ENCODE results near the gene CMIP.

Gene CMIP

DNA sequence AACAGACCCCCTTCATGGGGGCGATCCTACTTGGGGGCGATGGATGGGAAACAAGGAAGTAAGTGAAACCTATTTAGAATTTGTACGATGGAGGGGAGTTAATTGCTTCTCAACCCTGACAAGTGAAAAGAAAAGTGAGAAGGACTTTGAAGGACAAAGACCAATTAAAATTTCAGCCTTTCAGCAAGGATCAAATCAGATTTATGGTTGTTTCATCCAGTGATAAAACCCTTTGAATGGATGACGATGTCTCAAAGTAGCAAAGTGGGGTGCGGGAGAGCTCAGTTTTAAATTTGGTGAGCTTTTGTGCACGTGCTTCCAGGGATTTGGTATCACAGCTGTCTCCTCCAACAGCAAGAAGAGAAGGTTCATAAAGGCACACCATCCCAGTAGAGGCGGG, 51.7 kb downstream of the CMIP start:
- DNase-seq = no peak

DNA sequence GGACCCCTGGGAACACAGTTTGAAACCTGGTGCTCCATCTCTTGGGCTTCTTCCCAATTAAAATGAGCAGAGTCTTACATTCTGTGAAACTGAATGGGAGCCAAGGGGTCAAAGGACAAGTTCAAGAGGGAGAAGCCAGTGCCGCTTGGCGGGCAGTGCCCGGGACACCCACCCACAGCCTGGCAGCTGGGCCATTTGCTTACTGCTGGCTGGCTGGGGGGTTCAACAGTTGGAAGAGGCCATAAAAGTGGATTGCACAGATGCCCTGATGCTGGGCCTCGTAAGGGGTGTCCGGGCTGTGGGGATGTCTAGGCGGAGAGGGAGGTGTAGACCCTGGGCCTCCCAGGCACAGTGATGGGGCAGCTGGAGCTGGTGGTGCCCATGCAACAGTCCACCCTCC, 52.1 kb downstream of the CMIP start:
- DNase-seq = no peak

DNA sequence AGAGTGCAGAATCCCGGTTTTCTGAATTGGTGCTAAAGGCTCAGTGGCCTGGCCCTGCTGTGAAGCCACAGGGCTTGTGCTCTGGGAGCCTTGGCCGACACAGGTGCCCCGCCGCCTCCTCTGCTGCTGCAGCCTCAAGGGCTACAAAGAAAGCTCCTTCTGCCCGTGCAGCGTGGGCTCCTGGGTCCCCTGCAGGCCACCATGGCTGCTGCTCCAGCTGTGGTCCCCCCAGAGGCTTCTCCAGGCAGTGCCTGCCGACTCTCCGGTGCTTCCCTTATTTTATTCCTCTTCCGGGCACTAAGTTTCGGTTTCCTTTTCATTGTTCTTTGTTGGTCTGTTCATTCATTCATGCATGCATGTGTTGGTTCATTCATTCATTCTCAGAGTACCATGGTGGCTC, 53.1 kb downstream of the CMIP start:
- DNase-seq = no peak

DNA sequence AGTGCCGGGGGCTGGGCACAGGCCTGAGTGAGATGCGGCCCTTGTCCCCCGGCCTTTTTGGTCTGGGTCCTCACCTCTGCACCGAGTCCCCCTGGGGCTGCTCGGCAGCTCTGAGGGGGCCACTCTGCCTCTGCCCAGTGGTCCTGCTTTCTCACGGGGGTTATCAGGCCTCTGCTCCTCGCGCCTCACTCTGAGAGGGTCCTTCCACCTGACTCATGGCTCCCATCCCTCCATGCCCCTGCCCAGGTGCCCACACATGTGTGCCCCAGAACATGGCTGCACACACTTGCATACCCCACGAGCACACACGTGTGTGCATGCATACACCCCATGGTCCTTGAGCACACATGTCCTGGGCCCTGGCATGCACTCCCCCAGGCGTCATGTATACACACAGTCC, 53.7 kb downstream of the CMIP start:
- no peak for DNase-seq

DNA sequence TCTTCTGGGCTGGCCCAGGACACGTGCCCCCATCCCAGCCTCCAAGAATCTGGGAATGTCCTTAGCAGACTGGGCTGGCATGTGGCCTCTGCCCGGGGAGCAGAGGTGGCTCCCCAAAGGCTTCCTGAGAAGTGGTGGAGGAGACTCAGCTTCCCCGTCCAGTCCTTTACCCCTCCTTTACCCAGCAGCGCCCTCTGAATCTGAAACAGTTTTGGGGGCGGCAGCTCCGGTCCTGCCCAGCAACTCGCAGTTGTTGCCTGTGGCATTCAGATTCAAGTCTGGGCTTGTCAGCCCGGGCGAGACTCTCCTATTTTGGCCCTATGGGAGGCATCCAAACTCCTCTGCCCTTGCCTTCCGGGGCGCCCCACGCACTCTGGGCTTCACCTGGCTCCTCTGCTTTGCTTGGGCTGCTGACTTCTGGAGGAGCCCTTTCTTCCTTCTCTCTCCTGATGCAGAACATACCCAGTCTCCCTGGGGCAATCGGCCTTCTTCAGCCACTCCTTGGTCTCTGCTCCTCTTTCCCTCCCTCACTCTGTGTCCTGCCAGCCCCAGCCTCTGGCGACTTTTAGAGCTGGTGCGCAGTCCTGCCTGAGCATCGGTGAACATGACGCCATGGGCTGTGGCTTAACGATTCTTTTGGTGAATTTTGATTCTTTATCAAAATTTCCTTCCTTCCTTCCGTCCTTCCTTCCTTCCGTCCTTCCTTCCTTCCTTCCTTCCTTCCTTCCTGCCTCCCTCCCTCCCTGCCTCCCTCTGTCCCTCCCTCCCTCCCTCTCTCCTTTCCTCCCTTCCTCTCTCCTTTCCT, 55.2 kb downstream of the CMIP start:
- DNase-seq = no peak

DNA sequence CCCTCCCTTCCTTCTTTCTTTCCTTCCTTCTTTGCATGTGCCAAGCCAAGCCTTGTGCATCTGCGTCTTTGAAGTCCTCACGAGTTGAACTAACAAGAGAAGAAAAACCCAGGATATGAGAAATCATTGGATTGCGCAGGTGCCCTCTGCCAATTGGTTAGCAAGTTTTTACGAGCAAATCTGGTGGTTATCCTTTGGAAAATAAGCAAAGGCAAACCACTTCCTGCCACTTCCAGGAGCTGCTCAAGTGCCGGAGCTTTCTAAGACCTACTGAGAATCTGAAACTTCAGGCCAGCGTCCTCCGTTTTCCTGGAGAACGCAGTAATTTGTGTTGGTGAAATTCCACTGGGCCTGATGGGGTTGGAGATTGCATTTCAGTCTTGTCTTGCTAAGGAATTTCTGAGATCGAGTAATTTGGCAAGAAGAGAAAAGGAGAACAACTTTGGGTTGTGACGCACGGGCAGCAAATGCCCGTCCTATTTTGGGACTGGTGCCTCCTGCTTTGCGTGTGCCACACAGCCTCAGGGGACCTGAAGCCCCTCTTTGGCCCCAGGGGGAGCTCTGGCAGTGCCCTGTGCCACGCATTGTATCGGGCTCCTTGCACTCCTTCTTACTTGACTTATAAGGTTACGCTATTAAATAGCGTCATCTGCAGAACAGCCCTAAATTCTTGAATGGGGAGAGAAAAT, 56.4 kb downstream of the CMIP start:
- no peak for DNase-seq

DNA sequence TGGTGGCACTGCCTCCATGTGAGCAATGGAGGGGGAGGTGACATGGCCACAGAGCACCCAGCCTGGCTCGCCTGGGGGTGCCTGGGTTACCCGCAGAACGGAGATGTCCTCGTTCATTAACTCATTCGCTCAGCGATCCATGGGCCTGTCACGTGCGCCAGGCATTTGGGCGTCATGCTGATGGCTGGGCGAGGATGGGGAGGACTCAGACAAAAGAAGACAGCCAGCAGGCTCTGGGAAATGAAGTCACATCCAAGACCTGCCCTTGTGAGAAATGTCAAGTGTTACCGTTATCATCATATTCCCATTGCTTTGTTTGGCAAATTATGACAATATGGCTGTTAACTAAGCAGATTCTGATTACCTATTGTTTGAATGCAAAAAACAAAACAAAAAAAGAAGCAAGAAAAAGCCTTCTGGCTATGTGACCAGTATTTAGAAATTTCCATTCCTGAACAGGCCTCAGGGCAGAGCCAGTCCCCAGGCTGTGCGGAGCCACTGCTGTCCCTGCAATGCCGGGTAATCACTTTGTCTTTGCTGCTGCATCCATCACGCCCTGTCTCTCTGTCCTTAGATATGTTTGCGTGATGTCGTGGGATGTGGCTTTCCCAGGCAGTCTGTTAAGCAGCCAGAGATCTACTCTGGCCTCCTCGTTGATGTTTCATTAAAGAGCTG, 57.9 kb downstream of the CMIP start:
- no peak for DNase-seq

DNA sequence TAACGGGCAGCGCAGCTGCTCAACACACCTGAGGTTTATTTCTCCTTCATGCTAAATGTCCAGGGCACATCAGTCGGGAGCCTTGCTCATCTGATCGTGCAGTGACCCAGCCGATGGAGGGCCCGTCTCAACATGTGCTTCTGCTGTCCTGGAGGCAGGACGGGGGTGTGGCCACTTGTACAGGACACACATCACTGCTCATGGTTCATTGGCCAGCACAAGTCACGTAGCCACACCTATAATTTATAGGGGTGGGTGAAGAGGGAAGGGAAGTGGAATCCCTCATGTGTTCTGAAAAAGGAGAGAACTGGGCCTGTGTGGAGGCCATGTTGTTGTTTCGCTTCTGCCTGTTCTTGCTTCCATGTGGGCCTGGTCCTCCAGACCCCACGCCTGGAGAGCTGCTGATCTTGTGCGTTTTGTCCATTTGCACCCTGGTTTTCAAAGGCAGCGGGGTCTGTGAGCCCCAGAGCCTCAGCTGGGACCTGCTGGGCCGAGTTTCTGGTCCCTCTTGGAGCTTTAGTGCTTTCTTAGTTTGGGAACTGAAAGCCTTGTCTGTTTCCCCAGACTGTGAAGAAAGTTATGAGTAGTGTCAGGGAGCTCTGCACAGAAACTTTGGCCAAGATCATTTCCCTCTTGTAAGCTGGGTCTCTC, 60.5 kb downstream of the CMIP start:
- no peak for DNase-seq

DNA sequence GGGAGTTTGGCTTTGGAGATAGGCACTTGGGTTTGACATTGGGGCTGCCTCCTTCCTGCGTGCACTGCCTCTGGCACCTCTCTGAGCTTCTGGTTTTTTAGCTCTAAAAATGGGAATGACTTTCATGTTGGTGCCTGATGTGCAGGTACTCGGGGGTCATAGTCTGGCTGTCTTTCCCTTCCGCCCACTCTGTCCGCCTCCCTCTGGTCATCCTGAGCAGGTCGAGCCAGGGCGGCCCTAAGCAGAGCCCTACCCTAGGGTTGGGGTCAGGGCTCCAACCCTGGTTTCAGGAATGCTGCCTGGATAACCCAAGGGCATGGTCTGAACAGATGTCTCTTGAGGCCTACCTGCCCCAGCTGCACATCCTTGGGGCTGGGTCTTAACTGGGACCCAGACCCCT, 64.8 kb downstream of the CMIP start:
- DNase-seq = no peak

DNA sequence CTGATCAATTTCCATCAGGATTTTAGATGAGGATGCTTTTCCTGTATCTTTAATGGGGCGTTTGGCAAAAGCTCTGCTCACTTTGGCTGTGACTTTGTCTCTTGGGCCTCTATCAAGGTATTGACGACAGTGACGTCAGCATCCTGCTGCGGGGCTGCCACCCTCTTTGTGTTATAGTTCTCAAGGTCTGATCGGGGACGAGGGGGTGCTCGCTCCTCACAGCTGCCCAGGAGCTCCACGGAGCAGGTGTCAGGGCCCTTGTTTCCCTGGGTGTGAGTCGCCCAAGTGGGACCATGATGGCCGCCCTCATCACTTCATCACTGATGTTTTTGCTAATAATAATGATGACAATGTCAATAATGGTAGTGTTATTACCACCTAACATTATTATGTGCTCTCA, 65.4 kb downstream of the CMIP start:
- DNase-seq = no peak

DNA sequence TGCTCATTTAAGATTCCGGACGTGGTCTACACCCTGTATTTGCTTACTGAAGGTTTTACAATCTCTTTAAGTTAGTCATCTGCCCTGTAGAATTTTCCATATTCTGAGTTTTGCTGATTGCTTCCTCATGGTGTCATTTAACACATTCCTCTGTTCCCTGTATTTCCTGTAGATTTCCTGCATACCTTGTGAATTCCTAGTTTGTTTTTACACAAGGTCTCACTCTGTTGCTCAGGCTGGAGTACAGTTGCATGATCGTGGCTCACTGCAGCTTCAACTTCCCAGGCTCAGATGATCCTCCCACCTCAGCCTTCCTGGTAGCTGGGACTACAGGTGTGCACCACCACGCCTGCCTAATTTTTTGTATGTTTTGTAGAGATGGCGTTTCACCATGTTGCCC, 66.8 kb downstream of the CMIP start:
- DNase-seq = no peak

DNA sequence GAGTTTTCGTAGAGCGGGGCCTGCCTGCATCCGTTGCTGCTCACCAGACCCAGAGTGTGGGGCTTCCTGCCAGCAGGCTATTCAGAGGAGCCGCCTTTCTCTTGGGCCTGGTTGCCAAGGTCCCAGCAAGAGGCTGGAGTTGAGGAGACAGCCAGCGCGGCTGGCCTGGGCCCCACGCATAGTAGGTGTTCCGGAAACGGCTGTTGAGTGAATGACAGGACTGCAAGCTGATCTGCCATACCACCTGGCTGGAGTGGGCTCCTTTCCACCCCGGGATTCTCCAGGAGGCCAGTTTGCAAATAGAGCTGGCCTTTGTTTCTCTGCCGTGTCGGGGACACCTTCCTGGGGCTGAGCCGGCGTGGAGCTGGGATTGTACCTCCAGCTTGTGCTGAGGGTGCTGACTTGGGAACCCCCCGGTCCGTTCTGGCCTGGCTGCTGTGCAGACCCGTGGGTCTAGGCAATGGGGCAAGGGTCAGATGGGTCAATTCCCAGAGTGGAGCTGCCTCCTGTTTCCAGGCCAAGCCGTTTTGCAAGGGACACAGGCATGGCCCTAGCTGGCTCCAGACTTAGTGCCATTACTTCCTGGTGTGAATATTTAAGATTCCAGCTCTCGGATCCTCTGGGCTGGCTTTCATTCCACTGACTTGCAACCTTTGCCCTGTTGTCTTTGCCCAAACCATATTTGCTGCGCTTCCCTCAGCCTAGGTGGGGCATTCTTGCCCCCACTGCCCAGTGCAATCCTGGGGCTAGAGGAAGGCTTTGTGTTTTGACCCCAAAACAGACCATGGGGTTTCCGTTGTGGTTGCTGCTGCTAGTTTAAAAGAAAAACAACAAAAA, 68.8 kb downstream of the CMIP start:
- DNase-seq = no peak

DNA sequence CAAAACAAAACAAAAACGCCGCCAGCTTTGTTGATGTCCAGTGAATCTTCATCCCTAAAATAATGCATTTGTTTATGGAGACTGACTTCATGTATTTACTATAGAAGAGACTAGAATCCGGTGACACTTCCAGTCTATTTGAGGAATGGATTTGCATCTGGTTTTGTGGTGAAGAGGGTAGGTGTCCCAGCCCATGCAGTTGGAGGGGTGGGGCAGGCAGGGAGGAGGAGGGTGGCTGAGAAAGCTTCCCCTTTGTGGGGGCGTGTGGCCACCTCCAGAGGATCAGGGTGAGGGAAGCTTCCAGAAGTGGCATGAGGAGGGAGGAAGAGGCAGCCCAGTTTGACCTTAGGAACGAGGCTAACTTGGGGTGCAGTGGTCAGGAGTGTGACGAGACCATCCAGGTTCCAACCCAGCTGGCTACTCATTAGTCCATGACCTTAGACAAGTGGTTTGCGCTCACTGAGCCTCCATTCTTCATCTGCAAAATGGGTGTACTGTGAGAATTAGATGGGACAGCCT, 69.5 kb downstream of the CMIP start:
- DNase-seq = no peak

DNA sequence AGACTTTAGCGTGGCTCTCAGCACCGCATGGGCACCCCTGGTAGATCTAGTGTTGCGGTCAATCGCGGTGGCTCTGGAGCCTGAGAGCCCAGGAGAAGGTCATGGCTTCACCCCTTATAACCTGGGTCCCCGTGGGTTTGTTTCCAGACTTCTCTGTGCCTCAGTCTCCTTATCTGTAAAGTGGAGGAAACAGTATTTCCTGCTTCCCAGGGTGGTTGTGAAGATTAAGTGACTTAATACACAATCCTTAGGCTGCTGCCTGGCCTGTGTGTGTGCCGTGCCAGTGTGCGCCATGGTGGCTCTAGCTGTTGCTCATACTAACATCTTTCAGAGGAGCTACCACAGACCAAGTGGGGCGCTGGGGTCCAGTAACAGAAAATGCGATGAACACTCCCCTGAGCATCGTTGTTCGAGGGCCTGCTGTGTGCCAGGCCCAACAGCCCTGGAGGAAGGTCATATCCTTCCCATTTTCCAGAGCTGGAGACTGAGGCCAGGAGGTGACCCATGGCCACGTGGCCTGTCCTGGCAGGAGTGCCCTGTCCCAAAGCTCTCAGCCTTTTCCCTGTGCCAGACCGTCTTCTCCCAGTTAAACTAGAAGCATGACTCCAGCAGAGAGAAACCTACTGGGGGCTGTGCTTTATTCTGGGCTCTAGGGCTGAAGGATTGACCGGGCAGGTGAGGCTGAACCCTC, 70.1 kb downstream of the CMIP start:
- DNase-seq = no peak

DNA sequence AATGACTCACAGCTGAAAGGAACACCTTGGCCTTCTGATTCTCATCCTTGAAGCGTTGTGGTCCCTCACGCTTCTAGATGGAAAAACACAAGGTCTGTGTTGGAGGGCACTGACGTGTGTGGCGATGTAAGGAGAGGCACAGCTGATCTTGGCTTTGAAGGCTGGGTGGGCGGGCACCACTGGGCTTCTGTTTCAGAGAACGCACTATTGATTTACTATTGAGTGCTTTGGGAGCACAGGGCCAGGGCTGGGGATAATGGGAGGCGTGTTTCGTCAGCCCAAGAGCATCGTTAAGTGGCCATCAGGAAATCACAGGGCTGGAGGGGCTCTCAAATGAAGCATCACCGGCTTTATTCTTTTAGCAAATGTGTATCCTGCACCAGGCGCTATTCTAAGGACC, 70.7 kb downstream of the CMIP start:
- no peak for DNase-seq

DNA sequence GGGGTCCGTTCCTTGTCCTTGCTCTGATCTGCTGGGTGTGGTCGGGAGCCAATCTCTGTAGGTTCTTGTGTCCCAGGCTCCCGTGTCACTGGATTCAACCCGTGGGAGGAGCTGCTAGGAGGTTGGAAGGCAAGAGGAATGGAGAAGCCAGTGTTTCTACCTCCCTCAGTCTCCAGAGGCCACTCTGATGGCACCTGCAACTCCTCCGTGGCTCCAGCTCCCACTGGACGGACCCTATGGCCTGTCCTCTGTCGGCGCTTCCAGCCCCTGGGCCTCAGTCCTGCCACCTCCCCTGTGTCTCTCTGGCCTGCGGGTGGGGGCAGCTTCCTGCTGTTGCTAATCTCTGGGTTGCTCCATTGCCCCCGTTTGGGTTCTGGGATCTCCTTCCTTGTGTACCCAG, 71.1 kb downstream of the CMIP start:
- no peak for DNase-seq

DNA sequence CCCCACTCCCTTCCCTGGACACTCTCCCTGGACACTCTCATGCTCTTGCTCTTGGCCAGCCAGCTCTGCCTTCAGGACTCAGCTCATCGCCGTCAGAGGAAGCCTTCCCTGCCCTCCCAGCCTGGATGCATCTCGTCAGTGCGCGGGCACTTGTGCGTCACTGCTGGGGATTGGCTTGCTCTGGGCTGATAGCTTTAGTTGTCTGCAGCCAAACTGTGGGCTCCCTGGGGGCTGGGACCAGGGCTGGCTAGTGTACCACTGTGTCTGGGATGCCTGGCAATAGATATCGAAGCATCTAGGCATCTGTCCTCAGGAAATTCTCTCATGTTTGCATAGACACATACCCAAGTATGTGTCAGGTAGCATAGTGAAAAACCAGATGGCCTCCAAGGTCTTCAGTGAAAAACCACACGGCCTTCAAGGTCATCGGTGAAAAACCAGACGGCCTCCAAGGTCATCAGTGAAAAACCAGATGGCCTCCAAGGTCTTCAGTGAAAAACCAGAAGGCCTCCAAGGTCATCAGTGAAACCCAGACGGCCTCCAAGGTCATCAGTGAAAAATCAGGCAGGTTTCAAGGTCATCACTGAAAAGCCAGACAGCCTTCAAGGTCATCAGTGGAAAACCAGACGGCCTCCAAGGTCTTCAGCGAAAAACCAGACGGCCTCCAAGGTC, 72.0 kb downstream of the CMIP start:
- DNase-seq = no peak

DNA sequence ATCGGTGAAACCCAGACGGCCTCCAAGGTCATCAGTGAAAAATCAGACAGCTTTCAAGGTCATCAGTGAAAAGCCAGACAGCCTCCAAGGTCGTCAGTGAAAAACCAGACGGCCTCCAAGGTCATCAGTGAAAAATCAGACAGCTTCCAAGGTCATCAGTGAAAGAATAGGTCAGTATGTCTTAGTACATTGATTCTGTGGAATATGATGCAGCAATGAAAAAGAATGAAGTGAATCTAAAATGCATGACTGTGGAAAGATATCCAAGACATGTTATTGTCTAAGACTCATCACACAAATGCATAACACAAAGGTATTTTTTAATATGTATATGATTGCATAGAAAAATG, 72.5 kb downstream of the CMIP start:
- no peak for DNase-seq

DNA sequence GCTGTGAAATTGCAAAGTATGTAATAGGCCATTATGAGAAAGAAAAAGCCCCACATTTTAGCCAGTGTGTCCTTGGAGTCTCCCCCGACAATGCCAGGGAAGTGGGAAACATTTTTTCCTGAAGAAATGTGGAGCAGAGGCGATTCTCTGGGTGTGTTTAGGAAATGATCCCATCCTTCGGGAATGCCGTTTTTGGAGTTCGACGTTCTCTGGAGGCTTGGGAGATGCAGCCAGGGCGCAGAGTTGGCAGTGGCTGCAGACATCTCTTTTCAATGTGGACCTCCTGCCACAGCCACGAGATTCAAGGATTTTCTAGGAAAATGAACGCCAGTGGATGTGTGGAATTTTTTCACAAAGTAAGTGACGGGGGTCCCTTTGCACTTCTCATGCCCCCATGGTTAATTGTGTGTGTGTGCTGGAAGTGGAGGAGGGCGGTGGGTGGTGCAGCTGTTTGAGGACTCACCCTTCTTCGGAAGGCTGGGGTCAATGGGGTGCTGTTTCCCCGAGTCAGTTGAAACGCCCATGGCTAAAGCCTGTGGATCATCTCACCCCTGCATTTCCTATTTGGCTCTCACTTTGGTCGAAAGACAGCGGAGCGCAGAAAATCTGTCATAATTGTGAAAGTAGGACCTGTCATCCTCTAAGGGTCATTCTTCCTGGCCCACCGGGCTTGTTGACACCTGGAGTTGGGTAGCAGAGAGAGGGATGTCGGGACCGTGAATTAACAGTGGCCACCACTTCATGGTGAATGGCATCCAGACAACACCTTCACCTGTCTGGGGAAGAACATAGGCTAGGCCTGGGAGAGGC, 73.2 kb downstream of the CMIP start:
- no peak for DNase-seq

DNA sequence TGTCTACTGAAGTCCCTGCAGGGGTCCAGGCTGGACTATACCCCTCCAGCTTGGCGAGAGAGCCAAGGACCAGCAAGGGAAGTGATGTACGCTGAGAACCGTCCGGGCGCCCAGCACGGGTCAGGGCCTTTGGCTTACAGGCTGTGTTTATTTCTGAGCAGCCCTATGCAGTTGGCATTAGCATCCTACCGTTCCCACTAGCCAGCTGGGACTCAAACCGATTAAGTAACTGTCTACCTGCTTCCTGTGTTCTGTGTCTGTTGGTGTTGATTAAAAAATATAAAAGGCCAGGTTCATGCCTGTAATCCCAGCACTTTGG, 73.8 kb downstream of the CMIP start:
- DNase-seq = no peak
